Naive B cell (primary cell): ENCODE measurements around the gene GIPC2. TPM values are rescaled to one million over a fixed set of nuclear protein-coding genes. Genes with fewer than 3 reads are reported as not detected.
"Not testable (repeated sequence)": the region's sequence is repeated elsewhere in the genome, so short reads cannot be mapped to it uniquely, and the experiment has no call there.

Experiments
- ATAC-seq, 2 donors: fragments of 150-1000 bp; cut with Tn5 transposase; 2 replicates each; pipeline ENCODE4 v1.10.0; 2021; ENCODE audit warnings: low read depth in 2 of 2, mild to moderate bottlenecking in 2 of 2, moderate library complexity in 2 of 2
- DNase-seq: peaks from one replicate; pipeline ENCODE4 v3.0.0; 2022
- H3K27ac Mint-ChIP-seq, 6 donors: one replicate each; pipeline ENCODE4 v1.8.0; 2020 to 2022; ENCODE audit warnings: mild to moderate bottlenecking in 6 of 6, mixed read lengths in 6 of 6, moderate library complexity in 5 of 6, inconsistent platforms in 2 of 6
- H3K27me3 Mint-ChIP-seq, 3 donors: one replicate each; pipeline ENCODE4 v1.8.0; 2021 to 2022; ENCODE audit warnings: mixed read lengths in 3 of 3, mild to moderate bottlenecking in 1 of 3
- H3K36me3 Mint-ChIP-seq, 2 donors: one replicate each; pipeline ENCODE4 v1.8.0; 2020 to 2022; ENCODE audit warnings: mixed read lengths in 2 of 2, inconsistent platforms in 1 of 2, mild to moderate bottlenecking in 1 of 2
- H3K4me1 Mint-ChIP-seq, 3 donors: one replicate each; pipeline ENCODE4 v1.8.0; 2020 to 2022; ENCODE audit warnings: mixed read lengths in 3 of 3, inconsistent platforms in 1 of 3, mild to moderate bottlenecking in 1 of 3, moderate library complexity in 1 of 3
- H3K4me3 Mint-ChIP-seq, 8 donors: one replicate each; pipeline ENCODE4 v1.8.0; 2020 to 2022; ENCODE audit warnings: mild to moderate bottlenecking in 8 of 8, mixed read lengths in 8 of 8, moderate library complexity in 8 of 8, inconsistent platforms in 2 of 8
- H3K9me3 Mint-ChIP-seq, 7 donors: one replicate each; pipeline ENCODE4 v1.8.0; 2020 to 2022; ENCODE audit warnings: mixed read lengths in 7 of 7, mild to moderate bottlenecking in 5 of 7, inconsistent platforms in 2 of 7, moderate library complexity in 1 of 7
- polyA plus RNA-seq, 6 donors: library from polyadenylated mRNA; unstranded; fragments of 300-500 nt; fragmentation: Illumina TruSeq; gene quantifications; one replicate each; pipeline ENCODE4 v1.2.3, GENCODE V29; 2021; ENCODE audit warnings: low read depth in 6 of 6

The GIPC2 gene
- polyA plus RNA-seq, 6 donors from 2014 or later: not detected

GRCh38 chr1:78095593-78095992 is 49.8 kb downstream of the GIPC2 start:
- no peaks in the 10 kb centered on the region for H3K36me3 Mint-ChIP-seq
- no peak for DNase-seq
- no peak overlapping the region for H3K27ac Mint-ChIP-seq
- H3K9me3 Mint-ChIP-seq: no peaks in the 10 kb centered on the region
- peaks cover 0 to 19% (median 0%) of the 10 kb centered on the region in 3 donors for H3K27me3 Mint-ChIP-seq
- no peak overlapping the region for H3K4me3 Mint-ChIP-seq
- no peaks in the 10 kb centered on the region for H3K4me1 Mint-ChIP-seq
- no peak for ATAC-seq

GRCh38 chr1:78096017-78096416 is 50.3 kb downstream of the GIPC2 start:
- peaks cover 0 to 20% (median 0%) of the 10 kb centered on the region in 3 donors for H3K27me3 Mint-ChIP-seq
- ATAC-seq (no peak), DNase-seq (no peak)
- no peaks in the 10 kb centered on the region for H3K9me3 Mint-ChIP-seq
- no peak overlapping the region for H3K4me3 Mint-ChIP-seq
- H3K36me3 Mint-ChIP-seq: no peaks in the 10 kb centered on the region
- no peaks in the 10 kb centered on the region for H3K4me1 Mint-ChIP-seq
- no peak overlapping the region for H3K27ac Mint-ChIP-seq

GRCh38 chr1:78096976-78097375 is 51.2 kb downstream of the GIPC2 start:
- H3K4me3 Mint-ChIP-seq: no peak overlapping the region
- H3K9me3 Mint-ChIP-seq: no peaks in the 10 kb centered on the region
- H3K27ac Mint-ChIP-seq: no peak overlapping the region
- H3K27me3 Mint-ChIP-seq: peaks cover 0 to 13% (median 0%) of the 10 kb centered on the region in 3 donors
- H3K4me1 Mint-ChIP-seq: no peaks in the 10 kb centered on the region
- H3K36me3 Mint-ChIP-seq: no peaks in the 10 kb centered on the region
- DNase-seq: no peak
- no peak for ATAC-seq

- H3K4me3 Mint-ChIP-seq: no peak overlapping the region
- H3K27ac Mint-ChIP-seq: peak overlapping the region in 1 of 6 donors; percentile 11
- DNase-seq (no peak), ATAC-seq (no peak)
- H3K4me1 Mint-ChIP-seq: no peaks in the 10 kb centered on the region
- no peaks in the 10 kb centered on the region for H3K36me3 Mint-ChIP-seq
- H3K27me3 Mint-ChIP-seq: peaks cover 0 to 13% (median 0%) of the 10 kb centered on the region in 3 donors
- no peaks in the 10 kb centered on the region for H3K9me3 Mint-ChIP-seq
Measured at GRCh38 chr1:78101051-78101450, 55.3 kb downstream of the GIPC2 start.

- no peak for DNase-seq
- Mint-ChIP-seq H3K27ac (no peak overlapping the region), H3K36me3 (no peaks in the 10 kb centered on the region), H3K9me3 (no peaks in the 10 kb centered on the region), H3K4me1 (no peaks in the 10 kb centered on the region), H3K27me3 (peaks cover 0 to 13% (median 0%) of the 10 kb centered on the region in 3 donors), H3K4me3 (no peak overlapping the region)
- no peak for ATAC-seq
Measured at GRCh38 chr1:78101514-78101913, 55.7 kb downstream of the GIPC2 start.

GRCh38 chr1:78102082-78102481 is 56.3 kb downstream of the GIPC2 start:
- Mint-ChIP-seq H3K9me3 (no peaks in the 10 kb centered on the region), H3K27ac (no peak overlapping the region), H3K27me3 (peaks cover 0 to 13% (median 0%) of the 10 kb centered on the region in 3 donors), H3K4me1 (no peaks in the 10 kb centered on the region), H3K36me3 (no peaks in the 10 kb centered on the region), H3K4me3 (no peak overlapping the region)
- ATAC-seq: no peak
- no peak for DNase-seq

GRCh38 chr1:78102916-78103315 is 57.1 kb downstream of the GIPC2 start:
- no peak overlapping the region for H3K4me3 Mint-ChIP-seq
- ATAC-seq: no peak

GRCh38 chr1:78104322-78104721 is 58.6 kb downstream of the GIPC2 start:
- Mint-ChIP-seq H3K9me3 (no peaks in the 10 kb centered on the region), H3K27ac (no peak overlapping the region), H3K36me3 (no peaks in the 10 kb centered on the region), H3K4me3 (no peak overlapping the region), H3K27me3 (peaks cover 0 to 13% (median 0%) of the 10 kb centered on the region in 3 donors), H3K4me1 (no peaks in the 10 kb centered on the region)
- ATAC-seq (no peak), DNase-seq (no peak)

More at GRCh38 chr1:78102916-78103315, 57.1 kb downstream of the GIPC2 start:
- H3K4me1 Mint-ChIP-seq: no peaks in the 10 kb centered on the region
- DNase-seq: no peak
- peak overlapping the region in 1 of 6 donors; percentile 11 for H3K27ac Mint-ChIP-seq
- H3K27me3 Mint-ChIP-seq: peaks cover 0 to 13% (median 0%) of the 10 kb centered on the region in 3 donors
- no peaks in the 10 kb centered on the region for H3K9me3 Mint-ChIP-seq
- H3K36me3 Mint-ChIP-seq: no peaks in the 10 kb centered on the region

GRCh38 chr1:78109659-78110058 is 63.9 kb downstream of the GIPC2 start:
- H3K36me3 Mint-ChIP-seq, H3K4me1 Mint-ChIP-seq, H3K9me3 Mint-ChIP-seq, H3K4me3 Mint-ChIP-seq, DNase-seq, H3K27me3 Mint-ChIP-seq, ATAC-seq: not testable (repeated sequence)
- peak overlapping the region in 1 of 6 donors; percentile 89 for H3K27ac Mint-ChIP-seq

GRCh38 chr1:78113156-78113916 is 67.6 kb downstream of the GIPC2 start:
- ATAC-seq (no peak), DNase-seq (no peak)
- Mint-ChIP-seq H3K27me3 (peaks cover 0 to 4% (median 0%) of the 10 kb centered on the region in 3 donors), H3K36me3 (no peaks in the 10 kb centered on the region), H3K4me1 (no peaks in the 10 kb centered on the region), H3K27ac (no peak overlapping the region), H3K9me3 (peaks cover 0 to 3% (median 0%) of the 10 kb centered on the region in 7 donors), H3K4me3 (no peak overlapping the region)

- peaks cover 0 to 3% (median 0%) of the 10 kb centered on the region in 7 donors for H3K9me3 Mint-ChIP-seq
- peaks cover 0 to 4% (median 0%) of the 10 kb centered on the region in 3 donors for H3K27me3 Mint-ChIP-seq
- H3K4me3 Mint-ChIP-seq: no peak overlapping the region
- H3K4me1 Mint-ChIP-seq: no peaks in the 10 kb centered on the region
- ATAC-seq: peak; percentile 75 to 77
- peak; percentile 46 for DNase-seq
- H3K36me3 Mint-ChIP-seq: no peaks in the 10 kb centered on the region
- no peak overlapping the region for H3K27ac Mint-ChIP-seq
Measured at GRCh38 chr1:78114034-78114956, 68.5 kb downstream of the GIPC2 start.

- H3K36me3 Mint-ChIP-seq, H3K9me3 Mint-ChIP-seq, H3K27me3 Mint-ChIP-seq, DNase-seq, H3K27ac Mint-ChIP-seq, H3K4me1 Mint-ChIP-seq, ATAC-seq, H3K4me3 Mint-ChIP-seq: not testable (repeated sequence)
Measured at GRCh38 chr1:78120485-78120884, 74.7 kb downstream of the GIPC2 start.

- H3K27me3 Mint-ChIP-seq: no peaks in the 10 kb centered on the region
- no peaks in the 10 kb centered on the region for H3K36me3 Mint-ChIP-seq
- no peaks in the 10 kb centered on the region for H3K4me1 Mint-ChIP-seq
- H3K4me3 Mint-ChIP-seq: no peak overlapping the region
- ATAC-seq (no peak), DNase-seq (no peak)
- H3K27ac Mint-ChIP-seq: no peak overlapping the region
- H3K9me3 Mint-ChIP-seq: no peaks in the 10 kb centered on the region
Measured at GRCh38 chr1:78121710-78122109, 75.9 kb downstream of the GIPC2 start.

- Mint-ChIP-seq H3K4me1 (no peaks in the 10 kb centered on the region), H3K27ac (no peak overlapping the region), H3K4me3 (no peak overlapping the region), H3K36me3 (no peaks in the 10 kb centered on the region), H3K27me3 (no peaks in the 10 kb centered on the region), H3K9me3 (no peaks in the 10 kb centered on the region)
- no peak for ATAC-seq
- no peak for DNase-seq
Measured at GRCh38 chr1:78122389-78122788, 76.6 kb downstream of the GIPC2 start.
